Cardiac fibroblast (primary cell): Measurements from ENCODE around the gene AGTRAP.

Source experiments
- DNase-seq, 2 donors: peaks; one replicate each; pipeline versions ENCODE4 v3.0.0 to v3.0.0-alpha.2; 2010; ENCODE audit warnings: low read depth in 2 of 2
- H3K4me3 ChIP-seq, 2 donors: replicated peaks in 1 of 2; 1 replicate in 1 of 2; 2 replicates in 1 of 2; pipeline ENCODE4 v1.5.1; 2011; ENCODE audit warnings: low read depth in 2 of 2, low read length in 2 of 2, mild to moderate bottlenecking in 2 of 2, moderate library complexity in 1 of 2
- CTCF ChIP-seq: IDR thresholded peaks from one replicate; pipeline ENCODE4 v1.5.1; 2011; ENCODE audit warnings: low read depth, mild to moderate bottlenecking, low read length, inconsistent platforms

Gene AGTRAP

DNA sequence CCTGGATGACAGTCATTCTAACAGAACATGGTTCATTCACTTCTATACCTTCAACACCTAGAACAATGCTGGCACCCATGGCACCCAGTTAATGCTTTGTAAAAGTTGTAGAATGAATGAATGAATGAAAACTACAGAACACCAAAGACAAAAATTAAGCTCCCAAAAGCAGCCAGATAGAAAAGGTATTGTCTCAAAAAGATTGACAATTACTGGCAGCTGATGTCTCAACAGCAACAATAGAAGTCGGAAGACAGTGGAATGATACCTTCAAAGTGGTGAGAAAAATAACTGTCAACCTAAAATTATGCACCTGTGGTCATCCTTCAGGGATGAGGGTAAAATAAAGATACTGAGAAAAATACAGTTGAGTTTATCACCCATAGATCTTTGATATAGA lies 21.1 kb downstream of the AGTRAP start:
- no peak for TF ChIP-seq CTCF
- no peak for DNase-seq
- H3K4me3 ChIP-seq, result no peak overlapping the region

- no peak for TF ChIP-seq CTCF
- no peak for DNase-seq
- no peak overlapping the region for H3K4me3 ChIP-seq
Measured at GRCh38 chr1:11759791-11760190, 23.9 kb downstream of the AGTRAP start.

- no peak for DNase-seq
- no peak for TF ChIP-seq CTCF
- H3K4me3 ChIP-seq, result no peak overlapping the region
Measured at GRCh38 chr1:11761285-11761684, 25.3 kb downstream of the AGTRAP start.

GRCh38 chr1:11761988-11762406 lies 26.1 kb downstream of the AGTRAP start, which contains the start of gene C1orf167:
Gene C1orf167 (plus strand): TSS chr1:11762193. CDS start chr1:11764401, 2,208 bp downstream.
- no peak within 1 kb of the TSS for H3K4me3 ChIP-seq
- no peak for TF ChIP-seq CTCF
- no peak for DNase-seq

- TF ChIP-seq CTCF, result no peak
- DNase-seq, result no peak
- H3K4me3 ChIP-seq, result no peak overlapping the region
Measured at GRCh38 chr1:11764115-11764514, 28.2 kb downstream of the AGTRAP start.

DNA sequence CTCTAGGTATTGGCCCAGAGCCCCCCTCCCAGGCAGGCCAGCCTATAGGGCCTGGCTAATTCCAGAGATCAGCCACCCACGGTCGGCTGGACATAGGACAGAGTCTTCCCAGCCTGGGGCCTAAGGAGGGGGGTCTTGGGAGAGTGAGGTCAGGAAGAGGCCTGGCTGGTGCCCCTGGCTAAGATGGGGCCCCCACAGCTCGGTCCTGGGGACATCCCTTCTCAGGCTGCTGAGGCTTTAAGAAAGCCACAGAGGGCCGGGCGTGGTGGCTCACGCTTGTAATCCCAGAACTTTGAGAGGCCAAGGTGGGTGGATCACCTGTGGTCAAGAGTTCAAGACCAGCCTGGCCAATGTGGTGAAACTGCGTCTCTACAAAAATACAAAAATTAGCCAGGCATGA lies 28.6 kb downstream of the AGTRAP start:
- H3K4me3 ChIP-seq, result no peak overlapping the region
- no peak for DNase-seq
- TF ChIP-seq CTCF, result no peak
